ENCODE data around the gene UTP15.

Gene UTP15

GRCh38 chr5:73534971-73535370 is 30.6 kb upstream of the UTP15 start:
- ChIA-PET CTCF (interaction anchor here (0.6 to 0.7 kb wide), 2 partner anchors 16 to 69 kb away, joined by 3 to 4 read pairs; no protein-coding TSS in a partner anchor), POLR2A (no interaction called here)
- no peak for DNase-seq (ENCODE audit: extremely low spot score)
- TF ChIP-seq SP1 (IDR thresholded peaks at IDR 0.05) (no peak), SUZ12 (IDR thresholded peaks at IDR 0.05) (no peak), L3MBTL2 (conservative IDR thresholded peaks at IDR 0.05) (no peak), FOXA1 (IDR thresholded peaks at IDR 0.05) (no peak), HDGF (IDR thresholded peaks at IDR 0.05; ENCODE audit: borderline replicate concordance) (no peak), TARDBP (IDR thresholded peaks at IDR 0.05) (no peak), PKNOX1 (IDR thresholded peaks at IDR 0.05) (no peak), CTBP1 (IDR thresholded peaks at IDR 0.05; ENCODE audit: borderline replicate concordance) (no peak), FOXM1 (IDR thresholded peaks at IDR 0.05; ENCODE audit: borderline replicate concordance) (no peak), LEF1 (IDR thresholded peaks at IDR 0.05; ENCODE audit: borderline replicate concordance) (no peak), ELF4 (IDR thresholded peaks at IDR 0.05) (no peak), ZNF384 (IDR thresholded peaks at IDR 0.05) (no peak), NFRKB (IDR thresholded peaks at IDR 0.05) (no peak), ARNT (IDR thresholded peaks at IDR 0.05) (no peak), FOXK2 (IDR thresholded peaks at IDR 0.05) (no peak), BHLHE40 (IDR thresholded peaks at IDR 0.05; ENCODE audit: borderline replicate concordance) (no peak)

GRCh38 chr5:73539730-73540129 is 25.8 kb upstream of the UTP15 start:
- CTCF ChIA-PET, result no interaction called here
- DNase-seq (ENCODE audit: extremely low spot score), result no peak
- TF ChIP-seq L3MBTL2 (conservative IDR thresholded peaks at IDR 0.05), result no peak
- no peak for TF ChIP-seq BHLHE40 (IDR thresholded peaks at IDR 0.05; ENCODE audit: borderline replicate concordance)
- no peak for TF ChIP-seq PKNOX1 (IDR thresholded peaks at IDR 0.05)
- no peak for TF ChIP-seq NFRKB (IDR thresholded peaks at IDR 0.05)
- TF ChIP-seq FOXA1 (IDR thresholded peaks at IDR 0.05), result no peak
- TF ChIP-seq TARDBP (IDR thresholded peaks at IDR 0.05), result no peak
- no peak for TF ChIP-seq CTBP1 (IDR thresholded peaks at IDR 0.05; ENCODE audit: borderline replicate concordance)
- TF ChIP-seq SP1 (IDR thresholded peaks at IDR 0.05), result no peak
- POLR2A ChIA-PET, result no interaction called here

- no peak for TF ChIP-seq ARNT (IDR thresholded peaks at IDR 0.05)
- TF ChIP-seq PKNOX1 (IDR thresholded peaks at IDR 0.05), result no peak
- TF ChIP-seq NFRKB (IDR thresholded peaks at IDR 0.05), result no peak
- no peak for TF ChIP-seq LEF1 (IDR thresholded peaks at IDR 0.05; ENCODE audit: borderline replicate concordance)
- no peak for TF ChIP-seq ELF4 (IDR thresholded peaks at IDR 0.05)
- no peak for TF ChIP-seq FOXA1 (IDR thresholded peaks at IDR 0.05)
- no peak for TF ChIP-seq FOXK2 (IDR thresholded peaks at IDR 0.05)
- TF ChIP-seq ZNF384 (IDR thresholded peaks at IDR 0.05), result no peak
- TF ChIP-seq TARDBP (IDR thresholded peaks at IDR 0.05), result no peak
- CTCF ChIA-PET, result no interaction called here
Observed at GRCh38 chr5:73540192-73540591, 25.4 kb upstream of the UTP15 start.

GRCh38 chr5:73542020-73542419 is 23.5 kb upstream of the UTP15 start:
- TF ChIP-seq SP1 (IDR thresholded peaks at IDR 0.05), result no peak
- TF ChIP-seq CTBP1 (IDR thresholded peaks at IDR 0.05; ENCODE audit: borderline replicate concordance), result no peak
- TF ChIP-seq L3MBTL2 (conservative IDR thresholded peaks at IDR 0.05), result no peak
- no peak for TF ChIP-seq ELF4 (IDR thresholded peaks at IDR 0.05)
- TF ChIP-seq FOXA1 (IDR thresholded peaks at IDR 0.05), result no peak
- no peak for TF ChIP-seq FOXM1 (IDR thresholded peaks at IDR 0.05; ENCODE audit: borderline replicate concordance)
- no peak for TF ChIP-seq TARDBP (IDR thresholded peaks at IDR 0.05)
- TF ChIP-seq LEF1 (IDR thresholded peaks at IDR 0.05; ENCODE audit: borderline replicate concordance), result no peak
- TF ChIP-seq PKNOX1 (IDR thresholded peaks at IDR 0.05), result no peak
- no peak for TF ChIP-seq NFRKB (IDR thresholded peaks at IDR 0.05)
- TF ChIP-seq ARNT (IDR thresholded peaks at IDR 0.05), result no peak
- TF ChIP-seq HDGF (IDR thresholded peaks at IDR 0.05; ENCODE audit: borderline replicate concordance), result no peak
- no peak for TF ChIP-seq ZNF384 (IDR thresholded peaks at IDR 0.05)
- TF ChIP-seq BHLHE40 (IDR thresholded peaks at IDR 0.05; ENCODE audit: borderline replicate concordance), result no peak
- no peak for TF ChIP-seq SUZ12 (IDR thresholded peaks at IDR 0.05)
- no peak for TF ChIP-seq FOXK2 (IDR thresholded peaks at IDR 0.05)
- no peak for DNase-seq (ENCODE audit: extremely low spot score)
- ChIA-PET POLR2A (no interaction called here), CTCF (no interaction called here)

More at GRCh38 chr5:73540192-73540591, 25.4 kb upstream of the UTP15 start:
- DNase-seq (ENCODE audit: extremely low spot score), result no peak
- POLR2A ChIA-PET, result no interaction called here

- ChIA-PET POLR2A (no interaction called here), CTCF (no interaction called here)
- TF ChIP-seq FOXM1 (IDR thresholded peaks at IDR 0.05; ENCODE audit: borderline replicate concordance) (no peak), PKNOX1 (IDR thresholded peaks at IDR 0.05) (no peak), ZNF384 (IDR thresholded peaks at IDR 0.05) (no peak), FOXK2 (IDR thresholded peaks at IDR 0.05) (no peak), BHLHE40 (IDR thresholded peaks at IDR 0.05; ENCODE audit: borderline replicate concordance) (no peak), LEF1 (IDR thresholded peaks at IDR 0.05; ENCODE audit: borderline replicate concordance) (no peak)
- no peak for DNase-seq (ENCODE audit: extremely low spot score)
Observed at GRCh38 chr5:73544429-73545402, 20.8 kb upstream of the UTP15 start.

Data from HEK293T (cell line).